IMR-90 (cell line): Measurements from ENCODE around the gene MPRIP.

Experiments used
- CTCF ChIP-seq: conservative IDR thresholded peaks from 2 replicates; pipeline ENCODE4 v1.5.1; 2012; ENCODE audit warnings: mild to moderate bottlenecking, low read depth, low read length, improper control_type of control experiment
- MAZ ChIP-seq: IDR thresholded peaks from 2 replicates; pipeline ENCODE4 v1.6.1; 2012; ENCODE audit warnings: low read depth, mild to moderate bottlenecking, low read length, improper control_type of control experiment, moderate library complexity, borderline replicate concordance

- TF ChIP-seq MAZ, result no peak; the same call in 1 of the 2 replicates
- peak; percentile 81 for TF ChIP-seq CTCF
Measured at GRCh38 chr17:17141860-17142552, 99.7 kb downstream of the MPRIP start.
